IMR-90 (cell line): Measurements from ENCODE around the gene ZBTB48. TPM values are rescaled to one million over a fixed set of nuclear protein-coding genes. Genes with fewer than 3 reads are reported as not detected.

Experiments
- ATAC-seq: fragments of 200-7000 bp; cut with Tn5 transposase; 2 replicates; pipeline ENCODE4 v1.9.1; 2020; ENCODE audit warnings: low read depth, mild to moderate bottlenecking, moderate library complexity
- BruUV-seq: library from RNA; stranded (reverse); fragments of 400-500 nt; replicated peaks from 2 replicates; lab custom pipeline; 2021; lab: Mats Ljungman, UMichigan
- CTCF ChIA-PET: fragments of 300-600 bp; formaldehyde crosslinking; extraction: SDS; loops from one replicate; lab custom pipeline; 2021; ENCODE audit warnings: antibody characterized with exemption; lab: Yijun Ruan, JAX
- POLR2A ChIA-PET: fragments of 300-600 bp; sonication (Branson Sonifier 250); formaldehyde crosslinking; loops from one replicate; lab custom pipeline; 2022; ENCODE audit warnings: antibody characterized with exemption; ENCODE audit not compliant: unreplicated experiment; lab: Charles Lee
- DNase-seq: peaks from one replicate; pipeline ENCODE4 v3.0.0; 2013
- H2AFZ ChIP-seq: replicated peaks from 2 replicates; pipeline ENCODE3; 2013; ENCODE audit warnings: low read length, mild to moderate bottlenecking; ENCODE audit not compliant: poor library complexity
- H2AK5ac ChIP-seq: 2 replicates; pipeline ENCODE4 v1.6.1; 2013; ENCODE audit warnings: low read depth, low read length, inconsistent platforms
- H2AK9ac ChIP-seq: replicated peaks from 2 replicates; pipeline ENCODE3; 2013; ENCODE audit warnings: mild to moderate bottlenecking, low read depth, low read length, moderate library complexity; ENCODE audit not compliant: poor library complexity
- H2BK120ac ChIP-seq: 2 replicates; pipeline ENCODE4 v1.6.1; 2013; ENCODE audit warnings: low read depth, low read length, inconsistent platforms
- H2BK15ac ChIP-seq: 3 replicates; pipeline ENCODE4 v1.6.1; 2013; ENCODE audit warnings: low read depth, low read length, inconsistent platforms
- H2BK20ac ChIP-seq: 2 replicates; pipeline ENCODE4 v1.6.1; 2013; ENCODE audit warnings: low read depth, mild to moderate bottlenecking, inconsistent platforms, low read length, moderate library complexity
- H2BK5ac ChIP-seq: 2 replicates; pipeline ENCODE4 v1.6.1; 2013; ENCODE audit warnings: mild to moderate bottlenecking, low read depth, low read length, inconsistent platforms; ENCODE audit not compliant: poor library complexity, severe bottlenecking
- H3K14ac ChIP-seq: replicated peaks from 2 replicates; pipeline ENCODE4 v1.6.1; 2013; ENCODE audit warnings: low read depth, low read length, inconsistent platforms
- H3K18ac ChIP-seq: 2 replicates; pipeline ENCODE4 v1.6.1; 2013; ENCODE audit warnings: low read depth, low read length, control low read depth
- H3K23ac ChIP-seq: 2 replicates; pipeline ENCODE4 v1.6.1; 2013; ENCODE audit warnings: low read depth, low read length, inconsistent platforms
- H3K27ac ChIP-seq: 2 replicates; pipeline ENCODE4 v1.5.1; 2013; ENCODE audit warnings: mild to moderate bottlenecking, control low read depth, low read length; ENCODE audit not compliant: insufficient read depth
- H3K27me3 ChIP-seq: 2 replicates; pipeline ENCODE4 v1.6.1; 2013; ENCODE audit warnings: low read length; ENCODE audit not compliant: control insufficient read depth, insufficient read depth
- H3K36me3 ChIP-seq: 2 replicates; pipeline ENCODE4 v1.6.1; 2013; ENCODE audit warnings: low read length, mixed read lengths; ENCODE audit not compliant: control insufficient read depth, insufficient read depth
- H3K4ac ChIP-seq: 2 replicates; pipeline ENCODE4 v1.6.1; 2013; ENCODE audit warnings: low read depth, low read length, inconsistent platforms
- H3K4me1 ChIP-seq: 2 replicates; pipeline ENCODE4 v1.6.1; 2013; ENCODE audit warnings: low read length, mixed read lengths; ENCODE audit not compliant: control insufficient read depth, insufficient read depth
- H3K4me2 ChIP-seq: 2 replicates; pipeline ENCODE4 v1.6.1; 2013; ENCODE audit warnings: low read depth, mild to moderate bottlenecking, control low read depth, low read length, moderate library complexity
- H3K4me3 ChIP-seq: 2 replicates; pipeline ENCODE4 v1.5.1; 2013; ENCODE audit warnings: low read depth, mild to moderate bottlenecking, control low read depth, low read length, moderate library complexity; ENCODE audit not compliant: insufficient read depth
- H3K56ac ChIP-seq: 2 replicates; pipeline ENCODE4 v1.6.1; 2013; ENCODE audit warnings: low read length, inconsistent platforms; ENCODE audit not compliant: insufficient read depth; ENCODE audit errors: extremely low read depth
- H3K79me1 ChIP-seq, 2 experiments: 2 replicates each; pipeline ENCODE4 v1.6.1; 2013; ENCODE audit warnings: low read length in 2 of 2, inconsistent platforms in 1 of 2, low read depth in 1 of 2
- H3K9ac ChIP-seq: 2 replicates; pipeline ENCODE4 v1.6.1; 2013; ENCODE audit warnings: low read depth, low read length, control low read depth
- H3K9me1 ChIP-seq: 2 replicates; pipeline ENCODE4 v1.6.1; 2013; ENCODE audit warnings: low read length, inconsistent platforms; ENCODE audit not compliant: insufficient read depth
- H3K9me3 ChIP-seq: 2 replicates; pipeline ENCODE4 v1.6.1; 2013; ENCODE audit warnings: low read length; ENCODE audit not compliant: control insufficient read depth, insufficient read depth
- H4K20me1 ChIP-seq: 2 replicates; pipeline ENCODE4 v1.6.1; 2013; ENCODE audit warnings: low read length, inconsistent platforms; ENCODE audit not compliant: insufficient read depth
- H4K5ac ChIP-seq: 2 replicates; pipeline ENCODE4 v1.6.1; 2013; ENCODE audit warnings: mild to moderate bottlenecking, low read depth, low read length, control low read depth
- H4K8ac ChIP-seq, 2 experiments: 2 replicates each; pipeline ENCODE4 v1.6.1; 2013; ENCODE audit warnings: low read depth in 2 of 2, low read length in 2 of 2, control low read depth in 1 of 2, inconsistent platforms in 1 of 2
- H4K91ac ChIP-seq: 2 replicates; pipeline ENCODE4 v1.6.1; 2013; ENCODE audit warnings: low read depth, low read length, inconsistent platforms; ENCODE audit not compliant: insufficient read depth
- CEBPB ChIP-seq: IDR thresholded peaks from 2 replicates; pipeline ENCODE4 v1.6.1; 2012; ENCODE audit warnings: low read depth, low read length, improper control_type of control experiment
- CHD1 ChIP-seq: IDR thresholded peaks from 2 replicates; pipeline ENCODE4 v1.6.1; 2012; ENCODE audit warnings: low read depth, low read length, improper control_type of control experiment
- CTCF ChIP-seq: conservative IDR thresholded peaks from 2 replicates; pipeline ENCODE4 v1.5.1; 2012; ENCODE audit warnings: mild to moderate bottlenecking, low read depth, low read length, improper control_type of control experiment
- FOS ChIP-seq: fragments of 150-350 bp; IDR thresholded peaks from 2 replicates; pipeline ENCODE4 v1.6.1; 2016; ENCODE audit warnings: low read depth, low read length
- MAZ ChIP-seq: IDR thresholded peaks from 2 replicates; pipeline ENCODE4 v1.6.1; 2012; ENCODE audit warnings: low read depth, mild to moderate bottlenecking, low read length, improper control_type of control experiment, moderate library complexity, borderline replicate concordance
- MXI1 ChIP-seq: IDR thresholded peaks from 2 replicates; pipeline ENCODE4 v1.6.1; 2012; ENCODE audit warnings: low read depth, mild to moderate bottlenecking, low read length, moderate library complexity, borderline replicate concordance
- NFE2L2 ChIP-seq: fragments of 150-350 bp; IDR thresholded peaks from 2 replicates; pipeline ENCODE4 v1.6.1; 2016; ENCODE audit warnings: low read depth, mild to moderate bottlenecking, low read length
- RCOR1 ChIP-seq: IDR thresholded peaks from 2 replicates; pipeline ENCODE4 v1.6.1; 2012; ENCODE audit warnings: mild to moderate bottlenecking, low read length, improper control_type of control experiment; ENCODE audit not compliant: insufficient replicate concordance
- RFX5 ChIP-seq: IDR thresholded peaks from 2 replicates; pipeline ENCODE4 v1.8.0; 2012; ENCODE audit warnings: low read depth, mild to moderate bottlenecking, low read length, moderate library complexity
- SMC3 ChIP-seq: fragments of 150-350 bp; IDR thresholded peaks from 2 replicates; pipeline ENCODE4 v1.6.1; 2016; ENCODE audit warnings: low read depth, mild to moderate bottlenecking, antibody characterized with exemption, low read length, moderate library complexity
- WGBS, 2 experiments: methylation state at CpG; one replicate each; pipeline versions ENCODE4 v1.1.5 to v1.1.7; 2013; ENCODE audit warnings: missing lambda C conversion rate in 2 of 2; ENCODE audit not compliant: insufficient read length in 1 of 2; ENCODE audit errors: extremely low coverage in 2 of 2; 5-methylcytosine and 5-hydroxymethylcytosine counted together
- dilution Hi-C: fragments of 300-500 bp; cut with HindIII; formaldehyde crosslinking; loops from one replicate; pipeline ENCODE4 v1.14.3; 2018; ENCODE audit warnings: low sequenced_read_pairs; ENCODE audit not compliant: unreplicated experiment
- in situ Hi-C: fragments of 300-500 bp; cut with MboI; formaldehyde crosslinking; loops from 3 replicates; pipeline ENCODE4 v1.14.3; 2019; ENCODE audit warnings: low sequenced_read_pairs, inconsistent platforms, mixed read lengths
- intact Hi-C: fragments of 100-400 bp; cut with micrococcal nuclease; formaldehyde crosslinking; loops from 2 replicates; pipeline ENCODE4 v1.10.0; 2022
- polyA plus RNA-seq, 3 experiments: library from polyadenylated mRNA; depleted of rRNA; stranded (reverse); fragments of >200 nt; gene quantifications; 2 replicates each; pipeline ENCODE4 v1.2.3, GENCODE V29; 2012; ENCODE audit warnings: low replicate concordance in 1 of 3
- total RNA-seq: library from RNA; depleted of rRNA; stranded (reverse); fragments of >200 nt; gene quantifications from 2 replicates; pipeline ENCODE4 v1.2.3, GENCODE V29; 2012

The ZBTB48 gene
- total and polyA plus RNA-seq, 2 of the 4 experiments (the other 2 are of a cell fraction) = 9.3 to 17.5 TPM

DNA sequence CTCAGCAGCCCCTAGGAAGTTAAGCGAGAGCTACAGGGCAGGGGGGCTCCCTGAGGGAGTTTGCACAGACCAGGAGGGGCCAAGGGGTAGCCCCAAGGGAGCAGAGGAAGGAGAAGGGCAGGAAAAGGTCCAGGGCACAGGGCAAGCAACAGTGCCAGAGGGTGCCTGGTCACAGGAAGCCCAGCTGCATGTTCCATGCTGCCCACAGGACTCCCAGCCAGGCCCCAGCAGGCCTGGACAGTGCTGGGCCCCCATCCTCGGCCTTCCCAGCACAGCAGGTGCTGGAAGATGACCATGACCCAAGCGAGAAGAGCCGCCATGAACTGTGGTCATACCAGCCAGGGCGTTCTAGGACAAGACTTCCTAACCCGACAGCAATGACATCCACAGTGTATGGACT is 11.8 kb downstream of the ZBTB48 start:
- Histone ChIP-seq H3K36me3 (peaks cover 89% of the 10 kb centered on the region), H2BK20ac (no peak overlapping the region), H3K23ac (no peak overlapping the region), H2BK120ac (no peak overlapping the region), H4K20me1 (peaks cover 74% of the 10 kb centered on the region), H2BK5ac (no peak overlapping the region), H3K4me3 (no peak overlapping the region), H4K8ac (no peak overlapping the region), H4K5ac (no peak overlapping the region), H3K4ac (no peak overlapping the region), H3K14ac (no peak overlapping the region), H3K27me3 (no peaks in the 10 kb centered on the region), H4K91ac (no peak overlapping the region), H3K9ac (no peak overlapping the region), H2AK5ac (no peak overlapping the region), H3K27ac (no peak overlapping the region), H3K56ac (no peak overlapping the region), H3K9me1 (no peaks in the 10 kb centered on the region), H3K18ac (no peak overlapping the region), H3K4me1 (no peaks in the 10 kb centered on the region; the same call in 1 of the 2 replicates), H2AFZ (no peak overlapping the region), H3K9me3 (no peaks in the 10 kb centered on the region), H2BK15ac (no peak overlapping the region), H3K4me2 (no peak overlapping the region), H2AK9ac (no peak overlapping the region), H3K79me1 (peaks cover 8 to 73% of the 10 kb centered on the region in 2 experiments)
- 96% methylated on average over 6 of the region's 6 CpGs; no CpG with 5 or more reads in 1 of the 2 experiments for WGBS, 2 experiments
- in situ Hi-C loops = no loop called here
- TF ChIP-seq CHD1 (no peak), FOS (no peak), RCOR1 (no peak), MAZ (no peak), SMC3 (no peak), RFX5 (no peak), CEBPB (no peak), NFE2L2 (no peak), MXI1 (no peak), CTCF (no peak)
- DNase-seq (no peak), ATAC-seq (no peak)
- POLR2A ChIA-PET = no interaction called here
- BruUV-seq = no TSS peak
- dilution Hi-C loops = no loop called here
- intact Hi-C loops = no loop called here
- CTCF ChIA-PET = no interaction called here
